Ovary (tissue), 9 donors: ENCODE data around the gene KIF26B. TPM values are rescaled to one million over a fixed set of nuclear protein-coding genes. Genes with fewer than 3 reads are reported as not detected.

ENCODE experiments used
- DNase-seq, 5 donors: peaks; one replicate each; pipeline ENCODE4 v3.0.0-alpha.2; 2019 to 2020
- H3K27ac ChIP-seq, 2 donors: fragments of 200-600 bp; one replicate each; pipeline versions ENCODE4 v1.5.1 to v1.8.0; 2019 to 2022
- H3K27me3 ChIP-seq: fragments of 200-600 bp; one replicate; pipeline ENCODE4 v1.8.0; 2022
- H3K36me3 ChIP-seq: fragments of 200-600 bp; sonication (generic); one replicate; pipeline ENCODE4 v1.5.1; 2019
- H3K4me1 ChIP-seq: one replicate; pipeline ENCODE4 v1.8.1; 2013; ENCODE audit warnings: mild to moderate bottlenecking, moderate library complexity; ENCODE audit not compliant: insufficient read depth
- H3K4me3 ChIP-seq: fragments of 200-600 bp; sonication (generic); one replicate; pipeline ENCODE4 v1.5.1; 2017
- H3K9me3 ChIP-seq, 2 donors: fragments of 200-600 bp in 1 of 2; sonication (generic) in 1 of 2; one replicate each; pipeline versions ENCODE4 v1.5.1 to v1.8.1; 2013 to 2019; ENCODE audit warnings: mild to moderate bottlenecking in 1 of 2, moderate library complexity in 1 of 2
- EP300 ChIP-seq: sonication (generic); formaldehyde crosslinking; IDR thresholded peaks from one replicate; pipeline ENCODE4 v1.6.1; 2017; ENCODE audit warnings: antibody characterized with exemption
- POLR2A ChIP-seq: fragments of 450-650 bp; IDR thresholded peaks from one replicate; pipeline ENCODE4 v1.6.1; 2017; ENCODE audit warnings: antibody characterized with exemption, mild to moderate bottlenecking, moderate library complexity
- WGBS, 3 donors: extraction: QIAGEN DNeasy Blood & Tissue Kit in 1 of 3; methylation state at CpG; one replicate each; pipeline versions ENCODE4 v1.1.5 to v1.1.7; 2013 to 2017; 5-methylcytosine and 5-hydroxymethylcytosine counted together
- intact Hi-C, 4 donors: fragments of 100-400 bp; cut with DNase I; formaldehyde crosslinking; loops; one replicate each; pipeline versions ENCODE4 v1.11.0 to v1.15.1; 2022 to 2023
- polyA plus RNA-seq, 2 donors: library from polyadenylated mRNA; stranded (reverse); fragments of 200-250 nt in 1 of 2; fragments of 350-450 nt in 1 of 2; fragmentation: Illumina TruSeq in 1 of 2; extraction: RNeasy Lipid Tissue Mini Kit (QIAGEN cat#74804) in 1 of 2; gene quantifications; one replicate each; pipeline ENCODE4 v1.2.3, GENCODE V29; 2013 to 2014
- total RNA-seq, 7 donors: library from RNA; depleted of rRNA in 2 of 7; stranded (reverse); fragments of >200 nt in 2 of 7; fragmentation: NEBNext Ultra II Directional in 3 of 7; extraction: Animal tissue kit (Norgen Biotek cat#: 25700) in 3 of 7; gene quantifications; one replicate each; pipeline versions ENCODE4 v1.1.0 to v1.2.4, GENCODE V29; 2016 to 2023
- TF ChIP-seq, protein P1 (sequence below), 3 donors: fragments of 450-650 bp in 2 of 3; fragments of 200-600 bp in 1 of 3; IDR thresholded peaks; one replicate each; pipeline versions ENCODE4 v1.5.1 to v1.8.0; 2016 to 2022; ENCODE audit warnings: antibody characterized with exemption in 3 of 3, mild to moderate bottlenecking in 1 of 3
- donor health status: DM: no; HTN: no; CAD: no; lungs with moderate emphysema.
- donor health status: DM: no; HTN: no; CAD: no.
- donor health status: Bipolar disorder and iron deficiency.
- donor health status: DM: yes; HTN: yes; CAD: no.
- donor health status: DM: no; HTN: no; CAD: no.
- donor health status: DM: yes; HTN: yes; CAD: no.

KIF26B gene
- total and polyA plus RNA-seq, 9 donors = 0.28 to 4.0 (median 0.54) TPM

GRCh38 chr1:245549996-245550719 is 395.4 kb downstream of the KIF26B start:
- no peaks in the 10 kb centered on the region for H3K27me3 ChIP-seq
- H3K27ac ChIP-seq = no peak overlapping the region
- H3K9me3 ChIP-seq = no peaks in the 10 kb centered on the region
- no peak overlapping the region for H3K4me3 ChIP-seq
- TF ChIP-seq POLR2A (no peak), EP300 (no peak)
- TF ChIP-seq, protein P1, sequence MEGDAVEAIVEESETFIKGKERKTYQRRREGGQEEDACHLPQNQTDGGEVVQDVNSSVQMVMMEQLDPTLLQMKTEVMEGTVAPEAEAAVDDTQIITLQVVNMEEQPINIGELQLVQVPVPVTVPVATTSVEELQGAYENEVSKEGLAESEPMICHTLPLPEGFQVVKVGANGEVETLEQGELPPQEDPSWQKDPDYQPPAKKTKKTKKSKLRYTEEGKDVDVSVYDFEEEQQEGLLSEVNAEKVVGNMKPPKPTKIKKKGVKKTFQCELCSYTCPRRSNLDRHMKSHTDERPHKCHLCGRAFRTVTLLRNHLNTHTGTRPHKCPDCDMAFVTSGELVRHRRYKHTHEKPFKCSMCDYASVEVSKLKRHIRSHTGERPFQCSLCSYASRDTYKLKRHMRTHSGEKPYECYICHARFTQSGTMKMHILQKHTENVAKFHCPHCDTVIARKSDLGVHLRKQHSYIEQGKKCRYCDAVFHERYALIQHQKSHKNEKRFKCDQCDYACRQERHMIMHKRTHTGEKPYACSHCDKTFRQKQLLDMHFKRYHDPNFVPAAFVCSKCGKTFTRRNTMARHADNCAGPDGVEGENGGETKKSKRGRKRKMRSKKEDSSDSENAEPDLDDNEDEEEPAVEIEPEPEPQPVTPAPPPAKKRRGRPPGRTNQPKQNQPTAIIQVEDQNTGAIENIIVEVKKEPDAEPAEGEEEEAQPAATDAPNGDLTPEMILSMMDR (IDR thresholded peaks at IDR 0.05) = no peak
- WGBS, 3 donors = 60 to 70% (median 65%) methylated on average over 18 of the region's 18 CpGs
- no peaks in the 10 kb centered on the region for H3K4me1 ChIP-seq
- no peak for DNase-seq
- intact Hi-C loops = no loop called here
- H3K36me3 ChIP-seq = no peaks in the 10 kb centered on the region

DNA sequence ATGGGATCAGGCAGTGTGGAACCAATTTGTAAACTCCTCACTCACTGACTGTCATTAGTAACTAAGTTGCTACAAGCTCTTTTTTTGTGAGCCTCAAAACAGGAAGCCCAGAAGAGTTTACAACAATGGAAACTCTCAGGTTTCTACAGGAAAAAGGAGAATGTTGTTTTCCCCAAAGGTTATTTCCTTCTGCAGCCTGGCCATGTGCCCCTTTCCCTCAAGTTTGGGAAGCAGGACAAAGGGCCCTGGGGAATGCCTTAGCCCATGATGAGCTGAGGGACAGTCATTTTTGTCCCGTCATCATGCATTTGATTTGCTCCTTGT is 395.9 kb downstream of the KIF26B start:
- no peak overlapping the region for H3K4me3 ChIP-seq
- no peaks in the 10 kb centered on the region for H3K4me1 ChIP-seq
- no peak for DNase-seq
- H3K36me3 ChIP-seq = no peaks in the 10 kb centered on the region
- WGBS, 3 donors = 76 to 90% (median 84%) methylated on average over 1 of the region's 1 CpG
- no peaks in the 10 kb centered on the region for H3K27me3 ChIP-seq
- TF ChIP-seq, protein P1 (IDR thresholded peaks at IDR 0.05) = no peak
- TF ChIP-seq EP300 (no peak), POLR2A (no peak)
- no peaks in the 10 kb centered on the region for H3K9me3 ChIP-seq
- no peak overlapping the region for H3K27ac ChIP-seq
- intact Hi-C loops = no loop called here

DNA sequence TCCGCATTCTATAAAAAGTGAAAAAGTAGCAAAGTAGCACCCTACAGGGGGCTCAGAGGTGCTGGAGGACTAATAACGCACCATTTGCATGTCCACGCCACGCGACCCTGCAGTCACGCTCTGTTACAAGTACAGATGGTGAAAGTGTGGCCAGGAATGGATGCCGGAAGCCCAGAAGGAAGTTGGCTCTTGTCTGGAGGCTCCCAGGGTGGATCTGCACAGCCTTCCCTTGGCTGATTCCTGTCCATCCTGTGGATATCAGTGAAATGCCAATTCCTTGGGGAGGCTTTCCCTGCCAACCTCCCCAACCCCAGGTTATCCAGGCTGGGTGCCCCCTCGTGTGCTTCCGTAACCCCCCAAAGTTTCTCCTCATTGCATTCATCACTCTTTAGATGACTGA is 396.8 kb downstream of the KIF26B start:
- TF ChIP-seq EP300 = no peak
- TF ChIP-seq, protein P1 (IDR thresholded peaks at IDR 0.05) = no peak
- no peak for TF ChIP-seq POLR2A
- Histone ChIP-seq H3K27ac (no peak overlapping the region), H3K4me1 (no peaks in the 10 kb centered on the region), H3K9me3 (no peaks in the 10 kb centered on the region), H3K4me3 (no peak overlapping the region), H3K36me3 (no peaks in the 10 kb centered on the region), H3K27me3 (no peaks in the 10 kb centered on the region)
- WGBS, 3 donors = 94 to 99% (median 96%) methylated on average over 9 of the region's 9 CpGs
- no peak for DNase-seq
- intact Hi-C loops = no loop called here

GRCh38 chr1:245552331-245552730 is 397.5 kb downstream of the KIF26B start:
- WGBS, 3 donors = 78 to 92% (median 84%) methylated on average over 9 of the region's 9 CpGs
- Histone ChIP-seq H3K27me3 (no peaks in the 10 kb centered on the region), H3K4me3 (no peak overlapping the region), H3K9me3 (no peaks in the 10 kb centered on the region), H3K27ac (no peak overlapping the region), H3K36me3 (no peaks in the 10 kb centered on the region), H3K4me1 (no peaks in the 10 kb centered on the region)
- intact Hi-C loops = no loop called here
- no peak for DNase-seq
- TF ChIP-seq, protein P1 (IDR thresholded peaks at IDR 0.05) = no peak
- TF ChIP-seq POLR2A = no peak
- no peak for TF ChIP-seq EP300
